ENCODE data around the gene PARD3B.

PARD3B gene

DNA sequence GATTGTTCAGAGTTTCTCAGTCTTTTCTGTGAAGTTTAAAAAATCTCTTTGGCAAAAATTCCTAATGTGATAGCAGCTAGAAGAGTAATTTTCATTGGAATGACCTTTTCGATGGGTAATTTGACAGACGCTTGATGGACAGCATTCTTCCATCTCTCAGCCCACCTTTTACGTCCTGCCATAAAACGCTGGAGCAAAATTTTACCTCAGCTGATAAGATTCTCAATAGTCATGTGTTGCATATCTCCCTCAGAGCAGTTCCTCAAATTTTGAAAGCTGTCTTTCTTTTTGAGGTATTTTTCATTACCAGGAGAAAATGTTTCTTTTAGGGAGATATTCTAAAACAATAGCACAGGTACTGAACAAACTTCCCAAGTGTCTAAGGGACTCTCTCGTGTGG lies 441.4 kb downstream of the PARD3B start:
- no peak for ATAC-seq
- Mint-ChIP-seq H3K27me3 (no peaks in the 10 kb centered on the region), H3K36me3 (ENCODE audit: low read depth) (no peaks in the 10 kb centered on the region)

DNA sequence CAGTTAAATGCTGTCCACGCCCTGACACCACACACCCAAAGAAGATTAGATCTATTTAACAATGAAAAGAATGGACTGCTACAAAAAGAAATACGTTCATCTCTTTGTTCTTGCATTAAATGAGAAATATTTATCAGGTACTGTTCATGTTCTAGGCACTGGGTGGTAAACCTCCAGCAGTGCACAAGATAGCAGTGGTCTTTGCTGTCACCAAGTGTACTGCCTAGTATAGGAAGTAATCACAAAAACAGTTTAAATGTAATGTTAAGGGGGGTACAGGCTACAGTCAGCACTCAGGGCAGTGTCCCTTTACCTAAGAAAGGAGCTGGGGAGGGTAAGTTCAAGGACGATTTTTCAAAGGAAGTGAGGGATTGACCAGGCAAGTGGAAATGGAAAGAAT lies 443.6 kb downstream of the PARD3B start:
- no peak for DNase-seq

More for the DNA sequence above, 441.4 kb downstream of the PARD3B start:
- Mint-ChIP-seq H3K27ac (no peak overlapping the region), H3K4me1 (peaks cover 7% of the 10 kb centered on the region), H3K9me3 (peaks cover 8% of the 10 kb centered on the region), H3K4me3 (no peak overlapping the region)
- DNase-seq, result no peak

DNA sequence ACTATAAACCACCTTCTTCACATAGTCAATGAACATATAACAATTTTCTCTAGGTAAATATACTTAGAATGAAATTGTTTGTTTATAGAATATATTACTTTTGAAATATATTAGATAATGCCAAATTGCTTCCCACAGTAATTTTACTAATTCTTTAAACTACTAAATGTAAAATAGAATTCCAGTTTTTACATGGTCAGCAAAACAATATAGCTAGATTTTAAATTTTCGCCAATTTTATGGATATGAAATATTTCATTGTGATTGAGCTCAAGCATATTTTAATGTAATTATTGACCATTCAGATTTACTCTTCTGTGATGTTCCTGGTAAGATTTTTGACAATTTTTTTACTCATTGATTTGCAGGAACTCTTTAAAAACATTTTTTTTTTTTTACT lies 444.6 kb downstream of the PARD3B start:
- no peak overlapping the region for H3K27ac Mint-ChIP-seq
- no peaks in the 10 kb centered on the region for H3K27me3 Mint-ChIP-seq
- no peak for ATAC-seq

More for the DNA sequence above, 443.6 kb downstream of the PARD3B start:
- Mint-ChIP-seq H3K4me3 (no peak overlapping the region), H3K9me3 (peaks cover 8% of the 10 kb centered on the region), H3K4me1 (no peaks in the 10 kb centered on the region), H3K36me3 (ENCODE audit: low read depth) (no peaks in the 10 kb centered on the region), H3K27ac (no peak overlapping the region), H3K27me3 (no peaks in the 10 kb centered on the region)
- ATAC-seq, result no peak

DNA sequence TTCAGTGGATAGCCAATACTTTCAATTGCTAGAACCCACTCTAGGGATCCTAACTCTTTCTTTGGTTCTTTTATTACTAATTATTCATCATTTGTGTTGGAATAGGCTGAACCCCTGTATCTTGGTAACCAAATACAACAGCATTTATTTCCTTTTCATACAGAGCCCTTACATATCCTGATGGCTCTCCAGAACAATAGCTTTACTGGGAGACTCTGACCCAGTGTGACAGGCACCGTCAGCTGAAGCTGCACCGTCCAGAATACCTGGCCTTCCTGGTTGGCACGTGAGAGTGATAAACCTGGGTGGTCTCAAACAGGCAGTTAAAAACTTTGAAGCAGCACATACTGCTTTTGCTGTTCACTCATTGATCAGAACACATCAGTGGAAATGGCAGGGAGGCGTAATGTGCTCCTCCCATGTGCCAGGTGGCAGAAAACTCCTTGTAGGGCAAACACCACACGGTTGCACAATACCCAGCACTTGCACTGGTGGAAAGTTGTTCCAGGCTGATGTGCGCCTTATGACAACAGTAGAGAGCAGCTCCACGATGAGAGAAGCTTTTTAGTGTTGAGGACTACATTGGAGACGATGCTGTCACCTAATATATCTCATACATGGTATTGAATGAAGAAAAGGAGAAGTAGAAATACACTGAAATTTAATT lies 456.2 kb downstream of the PARD3B start:
- H3K27ac Mint-ChIP-seq, result no peak overlapping the region
- H3K36me3 Mint-ChIP-seq (ENCODE audit: low read depth), result no peaks in the 10 kb centered on the region
- ATAC-seq (no peak), DNase-seq (no peak)
- H3K9me3 Mint-ChIP-seq, result peaks cover 6% of the 10 kb centered on the region
- no peak overlapping the region for H3K4me3 Mint-ChIP-seq
- H3K27me3 Mint-ChIP-seq, result peaks cover 2% of the 10 kb centered on the region
- H3K4me1 Mint-ChIP-seq, result peaks cover 16% of the 10 kb centered on the region

More for the DNA sequence above, 444.6 kb downstream of the PARD3B start:
- Mint-ChIP-seq H3K4me3 (no peak overlapping the region), H3K9me3 (peaks cover 8% of the 10 kb centered on the region), H3K4me1 (no peaks in the 10 kb centered on the region), H3K36me3 (ENCODE audit: low read depth) (no peaks in the 10 kb centered on the region)
- no peak for DNase-seq

DNA sequence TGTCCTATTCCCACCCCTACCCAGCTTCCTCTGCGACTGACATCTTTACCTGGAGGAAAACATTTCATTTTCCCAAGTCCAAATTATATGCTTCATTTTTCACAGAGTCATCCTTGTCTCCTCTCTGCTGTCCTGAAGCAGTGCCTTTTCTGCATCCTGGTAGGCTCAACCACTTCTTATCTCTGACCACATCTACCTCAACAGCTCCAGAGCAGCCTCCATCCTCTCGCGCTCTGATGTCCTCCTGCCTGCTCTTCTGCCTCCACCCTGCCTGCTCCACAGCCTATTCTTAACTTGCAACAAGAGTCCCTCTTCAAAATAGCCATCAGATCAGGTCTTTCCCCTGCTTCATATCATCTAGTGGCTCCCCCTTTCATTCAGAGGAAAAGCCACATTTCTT lies 457.1 kb downstream of the PARD3B start:
- peaks cover under 1% of the 10 kb centered on the region for H3K9me3 Mint-ChIP-seq
- H3K36me3 Mint-ChIP-seq (ENCODE audit: low read depth), result no peaks in the 10 kb centered on the region
- no peak for DNase-seq
- H3K4me3 Mint-ChIP-seq, result no peak overlapping the region
- peaks cover 16% of the 10 kb centered on the region for H3K4me1 Mint-ChIP-seq
- no peak overlapping the region for H3K27ac Mint-ChIP-seq
- H3K27me3 Mint-ChIP-seq, result peaks cover 2% of the 10 kb centered on the region
- ATAC-seq, result peak; percentile 22

DNA sequence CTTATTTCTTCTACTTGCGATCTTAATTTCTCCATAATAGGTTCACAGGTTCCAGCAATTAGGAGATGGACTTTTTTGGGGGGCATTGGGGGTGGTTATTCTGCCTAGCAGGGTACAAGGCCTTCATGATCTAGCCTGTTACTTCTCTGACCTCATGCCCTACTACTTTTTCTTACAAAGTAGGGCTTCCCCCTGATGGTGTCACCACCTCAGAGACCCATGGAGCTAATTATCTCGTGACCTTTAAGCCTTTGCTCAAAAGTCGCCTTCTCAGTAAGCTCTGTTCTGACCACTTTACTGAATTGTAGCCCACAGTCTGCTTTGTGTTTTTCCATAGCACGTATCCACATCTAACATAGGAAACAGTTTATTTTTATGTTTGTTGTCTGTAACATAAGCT lies 458.0 kb downstream of the PARD3B start:
- peak; percentile 79 for ATAC-seq
- Mint-ChIP-seq H3K4me1 (peaks cover 16% of the 10 kb centered on the region), H3K4me3 (no peak overlapping the region)

DNA sequence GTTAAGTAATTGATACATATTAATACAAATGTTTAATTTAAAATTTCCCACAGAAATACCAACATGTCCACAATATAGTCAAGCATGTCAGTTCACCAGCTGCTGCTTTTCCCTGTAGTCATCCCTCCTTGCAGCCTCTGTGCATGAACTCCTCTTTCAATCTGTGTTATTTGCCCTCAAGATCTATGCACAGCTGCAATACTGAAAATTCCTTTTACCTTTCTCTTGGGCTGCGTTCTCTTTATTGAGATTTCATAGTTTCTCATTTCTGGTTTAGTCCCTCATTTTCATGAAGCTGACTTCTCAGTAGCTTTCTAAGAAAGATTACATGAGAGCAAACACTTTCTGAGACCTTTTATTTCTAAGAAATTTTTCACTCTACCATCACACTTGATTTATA lies 464.9 kb downstream of the PARD3B start:
- no peak for DNase-seq
- H3K4me1 Mint-ChIP-seq, result no peaks in the 10 kb centered on the region
- ATAC-seq, result no peak
- H3K27me3 Mint-ChIP-seq, result no peaks in the 10 kb centered on the region
- no peaks in the 10 kb centered on the region for H3K9me3 Mint-ChIP-seq
- no peak overlapping the region for H3K4me3 Mint-ChIP-seq
- H3K27ac Mint-ChIP-seq, result no peak overlapping the region
- no peaks in the 10 kb centered on the region for H3K36me3 Mint-ChIP-seq (ENCODE audit: low read depth)

More for the DNA sequence above, 458.0 kb downstream of the PARD3B start:
- Mint-ChIP-seq H3K9me3 (no peaks in the 10 kb centered on the region), H3K27ac (no peak overlapping the region), H3K27me3 (peaks cover 2% of the 10 kb centered on the region), H3K36me3 (ENCODE audit: low read depth) (no peaks in the 10 kb centered on the region)
- DNase-seq, result no peak

DNA sequence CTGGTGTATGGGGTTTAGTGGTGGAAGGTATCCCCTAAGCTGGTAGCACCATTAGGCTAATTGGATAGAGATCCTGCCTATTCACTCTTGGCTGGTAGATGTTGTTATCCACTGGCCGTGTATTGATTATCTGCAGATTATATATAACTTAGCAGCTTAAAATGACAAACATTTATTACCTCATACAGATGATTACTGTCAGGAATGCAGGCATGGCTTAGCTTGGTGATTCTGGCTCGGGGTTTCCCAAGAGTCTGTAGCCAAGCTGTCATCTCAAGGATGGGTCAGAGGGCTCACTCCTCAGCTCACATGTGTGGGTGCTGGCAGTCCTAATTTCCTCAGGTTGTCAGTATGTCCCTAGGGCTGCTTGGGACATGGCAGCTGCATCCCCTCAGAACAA lies 465.8 kb downstream of the PARD3B start:
- Mint-ChIP-seq H3K27ac (no peak overlapping the region), H3K27me3 (no peaks in the 10 kb centered on the region), H3K36me3 (ENCODE audit: low read depth) (no peaks in the 10 kb centered on the region), H3K4me3 (no peak overlapping the region), H3K4me1 (no peaks in the 10 kb centered on the region), H3K9me3 (no peaks in the 10 kb centered on the region)
- no peak for DNase-seq
- ATAC-seq, result peak; percentile 36

DNA sequence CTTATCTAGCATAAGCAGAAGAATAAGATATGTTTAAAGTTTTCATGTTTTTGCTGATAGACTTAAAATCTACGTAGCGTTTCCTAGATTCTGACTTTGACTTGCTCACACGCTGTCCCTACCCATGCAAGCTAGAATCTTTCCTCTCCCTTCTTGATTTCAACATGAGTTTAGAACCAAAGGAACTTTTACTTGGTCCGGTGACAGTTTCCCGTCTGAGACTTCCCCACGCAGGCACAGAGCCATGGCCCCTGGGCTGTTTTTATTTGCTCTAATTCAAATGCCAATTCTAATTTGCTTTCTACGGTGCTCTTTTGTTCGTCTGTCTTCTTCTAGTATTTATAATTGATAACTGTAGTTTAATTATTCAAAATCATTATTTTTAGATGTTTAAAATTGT lies 467.7 kb downstream of the PARD3B start:
- DNase-seq, result no peak
- Mint-ChIP-seq H3K4me1 (no peaks in the 10 kb centered on the region), H3K9me3 (no peaks in the 10 kb centered on the region), H3K4me3 (no peak overlapping the region), H3K27me3 (no peaks in the 10 kb centered on the region), H3K27ac (no peak overlapping the region), H3K36me3 (ENCODE audit: low read depth) (no peaks in the 10 kb centered on the region)
- ATAC-seq, result no peak

DNA sequence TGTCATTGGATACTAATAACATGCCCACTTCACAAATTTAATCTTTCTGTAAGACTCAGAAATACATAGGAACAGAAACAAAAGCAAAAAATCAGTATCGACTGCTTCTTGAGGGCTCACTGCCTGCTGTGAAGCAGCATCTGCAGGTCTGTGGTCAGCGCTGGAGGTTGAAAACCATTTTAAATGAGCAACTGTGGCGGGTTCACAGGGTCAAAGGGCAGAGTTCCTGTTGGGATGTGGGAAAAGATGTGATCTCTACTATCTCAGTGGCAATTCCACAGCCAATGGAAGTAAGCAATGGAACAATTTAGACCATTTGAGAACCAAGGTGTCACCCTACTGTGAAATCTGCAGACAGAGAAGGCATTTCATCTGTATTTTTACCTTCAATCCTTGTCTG lies 468.3 kb downstream of the PARD3B start:
- Mint-ChIP-seq H3K36me3 (ENCODE audit: low read depth) (no peaks in the 10 kb centered on the region), H3K27ac (no peak overlapping the region), H3K4me3 (no peak overlapping the region), H3K9me3 (no peaks in the 10 kb centered on the region), H3K27me3 (no peaks in the 10 kb centered on the region), H3K4me1 (no peaks in the 10 kb centered on the region)
- ATAC-seq (no peak), DNase-seq (no peak)

DNA sequence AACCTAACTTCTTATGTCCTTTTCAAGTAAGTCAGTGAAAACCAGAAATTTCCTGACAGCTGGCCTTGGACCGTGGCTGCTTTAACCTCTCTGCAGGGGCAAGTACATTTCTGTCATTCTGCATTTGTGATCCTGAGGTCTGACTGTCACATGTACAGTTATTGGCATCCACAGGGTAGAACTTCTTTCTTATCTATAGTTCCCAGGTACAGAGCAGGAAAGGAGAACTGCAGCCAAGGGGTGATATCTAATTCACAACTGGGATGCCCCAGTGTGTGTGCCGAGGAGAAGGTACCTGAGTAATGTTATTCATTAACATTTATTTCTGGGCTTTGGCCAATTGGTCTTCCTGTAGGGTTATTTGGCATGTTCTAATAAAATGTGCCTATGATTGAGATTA lies 468.9 kb downstream of the PARD3B start:
- no peak overlapping the region for H3K4me3 Mint-ChIP-seq
- H3K27ac Mint-ChIP-seq, result no peak overlapping the region
- no peaks in the 10 kb centered on the region for H3K36me3 Mint-ChIP-seq (ENCODE audit: low read depth)
- H3K4me1 Mint-ChIP-seq, result no peaks in the 10 kb centered on the region
- no peaks in the 10 kb centered on the region for H3K9me3 Mint-ChIP-seq
- no peaks in the 10 kb centered on the region for H3K27me3 Mint-ChIP-seq
- ATAC-seq, result no peak
- no peak for DNase-seq

DNA sequence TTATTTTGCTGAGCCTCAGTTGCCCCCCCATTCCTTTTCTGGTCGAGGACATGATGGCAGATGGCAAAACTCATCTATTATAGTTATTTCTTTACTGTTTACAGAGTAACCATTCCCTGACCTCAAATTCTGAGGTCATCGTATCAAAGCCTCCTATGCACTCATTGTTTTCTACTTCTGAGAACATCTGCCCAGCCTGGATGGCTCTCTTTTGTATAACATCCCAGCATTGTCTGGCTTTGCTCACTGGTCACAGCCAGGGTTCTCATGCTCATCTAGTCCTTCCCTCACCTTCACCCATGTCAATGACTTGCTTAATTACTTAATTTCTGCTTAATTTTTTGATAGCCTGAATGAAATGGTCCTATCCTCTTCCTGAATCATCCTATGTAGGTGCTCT lies 472.1 kb downstream of the PARD3B start:
- ATAC-seq (no peak), DNase-seq (no peak)
- Mint-ChIP-seq H3K4me1 (no peaks in the 10 kb centered on the region), H3K27me3 (no peaks in the 10 kb centered on the region), H3K9me3 (peaks cover 10% of the 10 kb centered on the region), H3K27ac (no peak overlapping the region), H3K4me3 (no peak overlapping the region), H3K36me3 (ENCODE audit: low read depth) (no peaks in the 10 kb centered on the region)

DNA sequence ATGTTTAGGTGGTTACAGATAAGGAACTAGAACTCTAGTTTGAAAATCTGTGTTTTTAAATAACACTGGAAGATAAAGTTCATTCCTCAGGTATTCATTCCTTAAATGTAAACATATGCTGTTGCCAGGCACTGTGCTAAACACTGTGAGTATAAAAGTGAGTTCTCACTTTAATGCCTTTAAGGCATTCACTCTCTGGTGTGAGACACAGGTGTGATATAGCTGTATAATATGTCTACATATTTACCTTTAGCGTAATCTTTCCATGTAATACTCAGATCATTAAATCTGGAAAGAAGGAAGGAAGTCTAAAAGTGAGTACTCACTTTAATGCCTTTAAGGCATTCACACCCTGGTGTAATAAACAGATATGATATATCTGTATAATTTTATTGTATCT lies 472.6 kb downstream of the PARD3B start:
- H3K27me3 Mint-ChIP-seq, result no peaks in the 10 kb centered on the region
- H3K9me3 Mint-ChIP-seq, result peaks cover 10% of the 10 kb centered on the region
- DNase-seq (no peak), ATAC-seq (no peak)
- no peaks in the 10 kb centered on the region for H3K4me1 Mint-ChIP-seq
- H3K36me3 Mint-ChIP-seq (ENCODE audit: low read depth), result no peaks in the 10 kb centered on the region
- no peak overlapping the region for H3K4me3 Mint-ChIP-seq
- H3K27ac Mint-ChIP-seq, result no peak overlapping the region

DNA sequence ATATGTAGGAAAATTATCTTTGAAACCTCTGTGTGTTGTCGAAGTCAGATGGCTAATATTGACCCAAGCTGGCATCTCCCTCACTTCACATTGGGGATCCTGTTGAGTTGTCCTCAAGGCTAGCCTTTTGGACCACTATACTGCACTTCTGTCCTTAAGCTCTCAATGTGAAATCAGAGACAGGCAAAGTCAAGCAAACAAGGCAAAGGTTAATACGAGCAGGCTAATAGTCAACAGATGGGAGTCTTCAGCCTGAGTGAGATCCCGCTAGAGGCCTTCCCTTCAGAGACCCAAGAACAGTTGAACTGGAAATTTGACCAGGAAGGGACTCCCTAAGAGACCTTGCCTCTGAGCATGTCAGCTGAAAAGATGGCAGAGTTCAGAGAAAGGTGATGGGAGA lies 475.4 kb downstream of the PARD3B start:
- H3K4me3 Mint-ChIP-seq, result no peak overlapping the region
- no peaks in the 10 kb centered on the region for H3K27me3 Mint-ChIP-seq
- H3K36me3 Mint-ChIP-seq (ENCODE audit: low read depth), result no peaks in the 10 kb centered on the region
- no peak for ATAC-seq
- H3K27ac Mint-ChIP-seq, result no peak overlapping the region
- peaks cover 10% of the 10 kb centered on the region for H3K9me3 Mint-ChIP-seq
- DNase-seq, result no peak
- peaks cover 9% of the 10 kb centered on the region for H3K4me1 Mint-ChIP-seq

DNA sequence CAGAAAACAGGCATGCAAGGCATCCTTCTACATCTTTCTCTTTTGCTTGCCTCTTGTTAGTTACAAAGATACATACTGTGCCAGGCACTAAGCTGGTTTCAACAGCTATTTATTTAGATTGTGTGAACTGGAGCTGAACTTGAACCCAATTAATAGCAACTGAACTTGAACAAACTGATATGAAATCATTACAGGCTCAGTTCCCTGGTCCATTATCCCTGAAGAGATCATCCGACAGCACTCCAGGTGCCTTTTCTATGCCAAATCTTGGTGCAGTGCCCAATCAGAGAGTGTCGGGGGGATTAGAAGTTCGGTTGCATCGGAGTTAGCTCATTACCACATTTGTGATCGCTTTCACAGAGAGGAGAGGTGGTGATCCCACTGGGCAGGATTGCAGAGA lies 477.6 kb downstream of the PARD3B start:
- Mint-ChIP-seq H3K27me3 (no peaks in the 10 kb centered on the region), H3K9me3 (peaks cover 10% of the 10 kb centered on the region), H3K27ac (no peak overlapping the region), H3K4me3 (no peak overlapping the region), H3K4me1 (peaks cover 16% of the 10 kb centered on the region), H3K36me3 (ENCODE audit: low read depth) (no peaks in the 10 kb centered on the region)
- DNase-seq, result no peak
- ATAC-seq, result no peak

Measured in activated naive CD8-positive, alpha-beta T cell treated with anti-CD3 and anti-CD28 coated beads, Interleukin-2, amount 50 U/mL, for 24 hours (primary cell).